ENCODE data around the gene CCDC112.

- TF ChIP-seq EZH2 (IDR thresholded peaks at IDR 0.05) (no peak), POLR2AphosphoS5 (IDR thresholded peaks at IDR 0.05; ENCODE audit: borderline replicate concordance, low read depth, low read length) (no peak), FOXP2 (optimal IDR thresholded peaks at IDR 0.05; ENCODE audit: control extremely low read depth, extremely low read length, insufficient read depth) (no peak)
Observed at GRCh38 chr5:115341745-115342144, 45.3 kb upstream of the CCDC112 start.
